ENCODE data around the gene BHMT2.

BHMT2 gene

DNA sequence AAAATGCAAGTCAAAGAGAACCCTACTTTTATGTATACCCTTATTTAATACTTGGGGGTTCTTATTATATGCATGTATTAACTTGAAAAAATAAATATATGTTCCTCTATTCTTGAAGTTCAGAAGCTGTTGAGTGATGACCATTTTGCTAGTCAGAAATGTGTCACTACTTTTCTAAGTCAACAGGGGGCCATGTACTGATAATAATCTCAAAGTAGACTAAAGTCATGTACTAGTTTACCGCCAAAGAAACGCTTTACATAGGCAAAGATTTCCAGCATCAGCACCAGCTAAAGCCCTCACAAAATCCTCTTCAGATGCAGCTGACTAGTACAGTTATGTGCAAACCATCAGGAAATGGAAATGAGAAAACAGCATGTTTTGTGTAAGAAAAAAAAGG lies 36.3 kb downstream of the BHMT2 start:
- TF ChIP-seq TAF1 (IDR thresholded peaks at IDR 0.05; ENCODE audit: borderline replicate concordance, insufficient read depth, low read length): no peak
- TF ChIP-seq POLR2AphosphoS5 (IDR thresholded peaks at IDR 0.05; ENCODE audit: low read depth, low read length): no peak
- no peak for TF ChIP-seq SIN3A (IDR thresholded peaks at IDR 0.05; ENCODE audit: borderline replicate concordance, insufficient read depth, low read length)
- TF ChIP-seq, protein P1, sequence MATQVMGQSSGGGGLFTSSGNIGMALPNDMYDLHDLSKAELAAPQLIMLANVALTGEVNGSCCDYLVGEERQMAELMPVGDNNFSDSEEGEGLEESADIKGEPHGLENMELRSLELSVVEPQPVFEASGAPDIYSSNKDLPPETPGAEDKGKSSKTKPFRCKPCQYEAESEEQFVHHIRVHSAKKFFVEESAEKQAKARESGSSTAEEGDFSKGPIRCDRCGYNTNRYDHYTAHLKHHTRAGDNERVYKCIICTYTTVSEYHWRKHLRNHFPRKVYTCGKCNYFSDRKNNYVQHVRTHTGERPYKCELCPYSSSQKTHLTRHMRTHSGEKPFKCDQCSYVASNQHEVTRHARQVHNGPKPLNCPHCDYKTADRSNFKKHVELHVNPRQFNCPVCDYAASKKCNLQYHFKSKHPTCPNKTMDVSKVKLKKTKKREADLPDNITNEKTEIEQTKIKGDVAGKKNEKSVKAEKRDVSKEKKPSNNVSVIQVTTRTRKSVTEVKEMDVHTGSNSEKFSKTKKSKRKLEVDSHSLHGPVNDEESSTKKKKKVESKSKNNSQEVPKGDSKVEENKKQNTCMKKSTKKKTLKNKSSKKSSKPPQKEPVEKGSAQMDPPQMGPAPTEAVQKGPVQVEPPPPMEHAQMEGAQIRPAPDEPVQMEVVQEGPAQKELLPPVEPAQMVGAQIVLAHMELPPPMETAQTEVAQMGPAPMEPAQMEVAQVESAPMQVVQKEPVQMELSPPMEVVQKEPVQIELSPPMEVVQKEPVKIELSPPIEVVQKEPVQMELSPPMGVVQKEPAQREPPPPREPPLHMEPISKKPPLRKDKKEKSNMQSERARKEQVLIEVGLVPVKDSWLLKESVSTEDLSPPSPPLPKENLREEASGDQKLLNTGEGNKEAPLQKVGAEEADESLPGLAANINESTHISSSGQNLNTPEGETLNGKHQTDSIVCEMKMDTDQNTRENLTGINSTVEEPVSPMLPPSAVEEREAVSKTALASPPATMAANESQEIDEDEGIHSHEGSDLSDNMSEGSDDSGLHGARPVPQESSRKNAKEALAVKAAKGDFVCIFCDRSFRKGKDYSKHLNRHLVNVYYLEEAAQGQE (IDR thresholded peaks at IDR 0.05; ENCODE audit: insufficient read depth in 1 of 2, low read depth in 2 of 2, low read length in 2 of 2): no peak
- no peak for TF ChIP-seq FOXP2 (optimal IDR thresholded peaks at IDR 0.05; ENCODE audit: borderline replicate concordance, extremely low read depth, extremely low read length, insufficient read depth)

GRCh38 chr5:79107020-79107796 lies 37.6 kb downstream of the BHMT2 start:
- TF ChIP-seq TAF1 (IDR thresholded peaks at IDR 0.05; ENCODE audit: borderline replicate concordance, insufficient read depth, low read length) (no peak), POLR2AphosphoS5 (IDR thresholded peaks at IDR 0.05; ENCODE audit: low read depth, low read length) (no peak), FOXP2 (optimal IDR thresholded peaks at IDR 0.05; ENCODE audit: borderline replicate concordance, extremely low read depth, extremely low read length, insufficient read depth) (no peak), SIN3A (IDR thresholded peaks at IDR 0.05; ENCODE audit: borderline replicate concordance, insufficient read depth, low read length) (no peak)
- TF ChIP-seq, protein P1 (IDR thresholded peaks at IDR 0.05; ENCODE audit: insufficient read depth in 1 of 2, low read depth in 2 of 2, low read length in 2 of 2): no peak

DNA sequence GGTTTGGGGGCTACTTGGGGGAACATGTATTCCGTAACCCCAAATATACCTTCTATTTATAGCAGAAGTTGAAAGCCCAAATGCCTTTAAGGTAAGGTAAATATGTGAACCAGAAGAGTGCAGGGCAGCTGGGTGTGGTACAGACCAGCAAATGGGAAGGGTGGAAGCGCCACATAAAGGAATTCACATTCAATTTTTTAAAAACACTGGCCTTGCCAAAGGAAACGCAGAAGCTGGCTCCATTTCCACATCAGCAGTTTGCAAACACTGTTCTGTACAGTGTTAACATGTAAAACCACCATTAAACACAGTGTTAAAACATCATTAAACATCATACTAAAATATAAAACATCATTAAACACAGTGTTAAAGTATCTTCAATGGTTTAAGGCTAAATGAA lies 38.5 kb downstream of the BHMT2 start:
- TF ChIP-seq TAF1 (IDR thresholded peaks at IDR 0.05; ENCODE audit: borderline replicate concordance, insufficient read depth, low read length): no peak
- TF ChIP-seq FOXP2 (optimal IDR thresholded peaks at IDR 0.05; ENCODE audit: borderline replicate concordance, extremely low read depth, extremely low read length, insufficient read depth): no peak
- TF ChIP-seq, protein P1 (IDR thresholded peaks at IDR 0.05; ENCODE audit: insufficient read depth in 1 of 2, low read depth in 2 of 2, low read length in 2 of 2): no peak
- TF ChIP-seq SIN3A (IDR thresholded peaks at IDR 0.05; ENCODE audit: borderline replicate concordance, insufficient read depth, low read length): no peak
- no peak for TF ChIP-seq POLR2AphosphoS5 (IDR thresholded peaks at IDR 0.05; ENCODE audit: low read depth, low read length)

DNA sequence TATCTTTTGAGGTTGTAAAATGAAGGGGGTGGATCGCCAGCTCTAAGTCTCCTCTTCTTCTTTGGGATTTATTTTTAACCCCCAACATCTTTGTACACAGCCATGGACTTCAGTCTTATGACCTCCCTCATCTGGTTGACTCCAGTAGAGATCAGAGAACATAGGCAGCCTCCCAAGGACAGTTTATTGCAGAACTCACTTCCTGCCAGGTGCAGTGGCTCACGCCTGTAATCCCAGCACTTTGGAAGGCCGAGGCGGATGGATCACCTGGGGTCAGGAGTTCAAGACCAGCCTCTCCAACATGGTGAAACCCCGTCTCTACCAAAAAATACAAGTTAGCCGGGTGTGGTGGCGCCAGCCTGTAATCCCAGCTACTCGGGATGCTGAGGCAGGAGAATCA lies 39.2 kb downstream of the BHMT2 start:
- TF ChIP-seq FOXP2 (optimal IDR thresholded peaks at IDR 0.05; ENCODE audit: borderline replicate concordance, extremely low read depth, extremely low read length, insufficient read depth): no peak
- no peak for TF ChIP-seq SIN3A (IDR thresholded peaks at IDR 0.05; ENCODE audit: borderline replicate concordance, insufficient read depth, low read length)
- TF ChIP-seq, protein P1 (IDR thresholded peaks at IDR 0.05; ENCODE audit: insufficient read depth in 1 of 2, low read depth in 2 of 2, low read length in 2 of 2): no peak
- no peak for TF ChIP-seq TAF1 (IDR thresholded peaks at IDR 0.05; ENCODE audit: borderline replicate concordance, insufficient read depth, low read length)
- TF ChIP-seq POLR2AphosphoS5 (IDR thresholded peaks at IDR 0.05; ENCODE audit: low read depth, low read length): no peak
